HCT116 (cell line): ENCODE results near the gene KLRD1. TPM values are rescaled to one million over a fixed set of nuclear protein-coding genes. Genes with fewer than 3 reads are reported as not detected.

Experiments
- ATAC-seq: fragments of 200-7000 bp; cut with Tn5 transposase; 2 replicates; pipeline ENCODE4 v1.9.1; 2020; ENCODE audit warnings: mild to moderate bottlenecking, moderate library complexity
- BruUV-seq: library from RNA; stranded (reverse); fragments of 400-500 nt; replicated peaks from 2 replicates; lab custom pipeline; 2021; lab: Mats Ljungman, UMichigan
- CTCF ChIA-PET: fragments of 300-600 bp; sonication (Branson Sonifier 250); formaldehyde crosslinking; loops from one replicate; lab custom pipeline; 2021; ENCODE audit warnings: antibody characterized with exemption; lab: Charles Lee
- POLR2A ChIA-PET: fragments of 300-600, 350-600 bp; sonication (Branson Sonifier 250); formaldehyde crosslinking; loops from one replicate; lab custom pipeline; 2021; ENCODE audit warnings: antibody characterized with exemption; lab: Charles Lee
- RAD21 ChIA-PET, 2 experiments: fragments of 300-600 bp; sonication (Branson Sonifier 250); formaldehyde crosslinking; loops; one replicate each; lab custom pipeline; 2023; ENCODE audit warnings: low total read pairs in 2 of 2; ENCODE audit not compliant: uncharacterized antibody in 2 of 2, unreplicated experiment in 2 of 2, low non-redundant PET in 1 of 2; lab: Charles Lee
- DNase-seq: peaks from one replicate; pipeline ENCODE4 v3.0.0-alpha.2; 2010; ENCODE audit warnings: low read depth, low spot score
- H2AFZ ChIP-seq: fragments of 200-600 bp; shearing (Covaris generic), sonication (generic); 2 replicates; pipeline ENCODE4 v1.6.1; 2017; ENCODE audit warnings: low read depth, mixed run types, mixed read lengths, antibody characterized with exemption, low read length; ENCODE audit not compliant: poor library complexity, severe bottlenecking
- H3K27ac ChIP-seq: 2 replicates; pipeline ENCODE4 v1.5.1; 2012; ENCODE audit warnings: low read depth, low read length
- H3K27me3 ChIP-seq: fragments of 200-600 bp; sonication (generic); 2 replicates; pipeline ENCODE4 v1.6.1; 2016; ENCODE audit warnings: mixed run types, low read length, mixed read lengths; ENCODE audit not compliant: insufficient read depth
- H3K36me3 ChIP-seq, 2 experiments: fragments of 200-500 bp in 1 of 2; fragments of 200-600 bp in 1 of 2; sonication (Bioruptor generic) in 1 of 2; sonication (generic) in 1 of 2; 2 replicates each; pipeline versions ENCODE4 v1.5.1 to v1.6.1; 2014 to 2016; ENCODE audit warnings: low read length in 2 of 2, inconsistent platforms in 1 of 2, mixed read lengths in 1 of 2, mixed run types in 1 of 2; ENCODE audit not compliant: insufficient read depth in 2 of 2, control insufficient read depth in 1 of 2
- H3K4me1 ChIP-seq, 2 experiments: fragments of 200-600 bp in 1 of 2; sonication (generic) in 1 of 2; 2 replicates each; pipeline versions ENCODE4 v1.5.1 to v1.6.1; 2012 to 2017; ENCODE audit warnings: low read length in 2 of 2, inconsistent platforms in 1 of 2, mild to moderate bottlenecking in 1 of 2, mixed read lengths in 1 of 2, mixed run types in 1 of 2, moderate library complexity in 1 of 2; ENCODE audit not compliant: insufficient read depth in 2 of 2, control insufficient read depth in 1 of 2
- H3K4me2 ChIP-seq: fragments of 200-600 bp; sonication (generic); 2 replicates; pipeline ENCODE4 v1.6.1; 2017; ENCODE audit warnings: mixed run types, low read length, mixed read lengths
- H3K4me3 ChIP-seq, 2 experiments: fragments of 200-600 bp in 1 of 2; sonication (generic) in 1 of 2; replicated peaks in 1 of 2; 2 replicates each; pipeline ENCODE4 v1.5.1; 2011 to 2016; ENCODE audit warnings: low read length in 2 of 2, control low read depth in 1 of 2, low read depth in 1 of 2, mild to moderate bottlenecking in 1 of 2, mixed read lengths in 1 of 2, mixed run types in 1 of 2
- H3K79me2 ChIP-seq: fragments of 200-600 bp; sonication (generic); 2 replicates; pipeline ENCODE4 v1.6.1; 2017; ENCODE audit warnings: mild to moderate bottlenecking, mixed run types, low read length, moderate library complexity, mixed read lengths; ENCODE audit not compliant: insufficient read depth
- H3K9ac ChIP-seq: fragments of 200-600 bp; sonication (generic); 2 replicates; pipeline ENCODE4 v1.6.1; 2016; ENCODE audit warnings: low read length, mixed read lengths
- H3K9me2 ChIP-seq: fragments of 200-600 bp; sonication (generic), shearing (Covaris generic); 2 replicates; pipeline ENCODE4 v1.6.1; 2017; ENCODE audit warnings: mixed run types, mild to moderate bottlenecking, moderate library complexity; ENCODE audit not compliant: insufficient read depth
- H3K9me3 ChIP-seq, 2 experiments: fragments of 200-500 bp in 1 of 2; fragments of 200-600 bp in 1 of 2; sonication (Bioruptor generic) in 1 of 2; sonication (generic) in 1 of 2; 2 replicates each; pipeline ENCODE4 v1.6.1; 2014 to 2017; ENCODE audit warnings: low read length in 2 of 2, mixed read lengths in 2 of 2, inconsistent platforms in 1 of 2, low read depth in 1 of 2, mild to moderate bottlenecking in 1 of 2, mixed run types in 1 of 2, moderate library complexity in 1 of 2; ENCODE audit not compliant: control insufficient read depth in 1 of 2, insufficient read depth in 1 of 2
- H4K20me1 ChIP-seq: fragments of 200-600 bp; sonication (generic), shearing (Covaris generic); 2 replicates; pipeline ENCODE4 v1.6.1; 2017; ENCODE audit warnings: mixed run types, mild to moderate bottlenecking, moderate library complexity; ENCODE audit not compliant: insufficient read depth
- CBX3 ChIP-seq: IDR thresholded peaks from 2 replicates; pipeline ENCODE4 v1.6.1; 2012; ENCODE audit warnings: low read depth
- CTCF ChIP-seq, 3 experiments: fragments of 200-600 bp in 1 of 3; sonication (generic) in 1 of 3; IDR thresholded peaks in 2 of 3; conservative IDR thresholded peaks in 1 of 3; 2 replicates each; pipeline ENCODE4 v1.5.1; 2012 to 2017; ENCODE audit warnings: low read depth in 2 of 3, low read length in 2 of 3, antibody characterized with exemption in 1 of 3, borderline replicate concordance in 1 of 3, control low read depth in 1 of 3, mild to moderate bottlenecking in 1 of 3, mixed read lengths in 1 of 3, mixed run types in 1 of 3, moderate library complexity in 1 of 3; ENCODE audit not compliant: insufficient read depth in 1 of 3
- ELF1 ChIP-seq: IDR thresholded peaks from 2 replicates; pipeline ENCODE4 v1.6.1; 2012; ENCODE audit warnings: low read depth, borderline replicate concordance
- EZH2phosphoT487 ChIP-seq: fragments of 200-600 bp; IDR thresholded peaks from 2 replicates; pipeline ENCODE4 v1.6.1; 2018; ENCODE audit warnings: antibody characterized with exemption, borderline replicate concordance
- FOSL1 ChIP-seq: IDR thresholded peaks from 2 replicates; pipeline ENCODE4 v1.6.1; 2012; ENCODE audit warnings: low read depth
- JUND ChIP-seq: IDR thresholded peaks from 2 replicates; pipeline ENCODE4 v1.6.1; 2012
- MAX ChIP-seq: IDR thresholded peaks from 2 replicates; pipeline ENCODE4 v1.6.1; 2012
- POLR2A ChIP-seq: IDR thresholded peaks from 2 replicates; pipeline ENCODE4 v1.7.0; 2011; ENCODE audit warnings: borderline replicate concordance; ENCODE audit not compliant: insufficient read depth, insufficient read length; ENCODE audit errors: extremely low read depth
- POLR2AphosphoS5 ChIP-seq: IDR thresholded peaks from 2 replicates; pipeline ENCODE4 v1.6.1; 2011; ENCODE audit warnings: mild to moderate bottlenecking, low read depth, low read length, moderate library complexity
- REST ChIP-seq: IDR thresholded peaks from 2 replicates; pipeline ENCODE4 v1.6.1; 2012; ENCODE audit warnings: low read depth
- SP1 ChIP-seq: IDR thresholded peaks from 2 replicates; pipeline ENCODE4 v1.6.1; 2012; ENCODE audit warnings: low read depth
- ZBTB33 ChIP-seq: IDR thresholded peaks from 2 replicates; pipeline ENCODE4 v1.6.1; 2011; ENCODE audit warnings: mild to moderate bottlenecking, low read length, moderate library complexity; ENCODE audit not compliant: insufficient replicate concordance; ENCODE audit errors: extremely low read depth
- ZFX ChIP-seq: fragments of 450-650 bp; IDR thresholded peaks from 2 replicates; pipeline ENCODE4 v1.6.1; 2017
- ZNF274 ChIP-seq: fragments of 200-500 bp; sonication (Bioruptor generic); IDR thresholded peaks from 2 replicates; pipeline ENCODE4 v1.6.1; 2014; ENCODE audit warnings: mild to moderate bottlenecking, low read depth, low read length, inconsistent platforms
- intact Hi-C: fragments of 100-400 bp; cut with micrococcal nuclease; formaldehyde crosslinking; loops from 2 replicates; pipeline ENCODE4 v1.10.0; 2022
- total RNA-seq: library from RNA; stranded (reverse); gene quantifications from one replicate; pipeline ENCODE4 v1.2.1, GENCODE V29; 2021; ENCODE audit not compliant: unreplicated experiment

Gene KLRD1
- total RNA-seq, 1 experiment from 2014 or later: 0.27 TPM

GRCh38 chr12:10369557-10370415 is 62.1 kb downstream of the KLRD1 start:
- H3K9ac ChIP-seq: no peak overlapping the region
- no peaks in the 10 kb centered on the region for H3K79me2 ChIP-seq
- no peak overlapping the region for H2AFZ ChIP-seq
- no peaks in the 10 kb centered on the region for H3K36me3 ChIP-seq
- H3K4me2 ChIP-seq: no peak overlapping the region
- CTCF ChIA-PET: no interaction called here
- no TSS peak for BruUV-seq
- peaks cover 0 to 7% of the 10 kb centered on the region in 2 experiments; a peak in 2 of 4 replicates for H3K9me3 ChIP-seq
- RAD21 ChIA-PET: no interaction called here
- intact Hi-C loops: no loop called here
- H3K9me2 ChIP-seq: no peaks in the 10 kb centered on the region
- no peaks in the 10 kb centered on the region for H4K20me1 ChIP-seq
- no peak overlapping the region for H3K27ac ChIP-seq
- TF ChIP-seq SP1 (no peak), POLR2A (no peak), FOSL1 (no peak), CBX3 (no peak), ZNF274 (no peak), MAX (no peak), REST (no peak), EZH2phosphoT487 (no peak), POLR2AphosphoS5 (no peak), CTCF (IDR thresholded peaks at IDR 0.05 in 2 of 3, conservative IDR thresholded peaks at IDR 0.05 in 1 of 3; ENCODE audit: borderline replicate concordance in 1 of 3, insufficient read depth in 1 of 3, low read depth in 2 of 3, low read length in 2 of 3) (no peak), ELF1 (no peak), JUND (no peak), ZBTB33 (no peak), ZFX (no peak)
- H3K4me1 ChIP-seq: peaks cover 27 to 35% of the 10 kb centered on the region in 2 experiments; a peak in 3 of 4 replicates
- no peak overlapping the region for H3K4me3 ChIP-seq
- no peak for DNase-seq
- ATAC-seq: no peak
- POLR2A ChIA-PET: no interaction called here
- H3K27me3 ChIP-seq: no peaks in the 10 kb centered on the region
